Measurements from ENCODE around the gene TREM1.

The TREM1 gene

GRCh38 chr6:41273714-41274113, 12.8 kb downstream of the TREM1 start:
- TF ChIP-seq TAF1 (IDR thresholded peaks at IDR 0.05; ENCODE audit: low read depth), result no peak
- no peak for TF ChIP-seq TCF12 (IDR thresholded peaks at IDR 0.05; ENCODE audit: low read depth)
- no peak for TF ChIP-seq MAX (IDR thresholded peaks at IDR 0.05)
- TF ChIP-seq RAD21 (IDR thresholded peaks at IDR 0.05; ENCODE audit: low read depth), result no peak
- no peak for TF ChIP-seq CEBPB (IDR thresholded peaks at IDR 0.05)
- no peak for TF ChIP-seq FOXM1 (IDR thresholded peaks at IDR 0.05; ENCODE audit: borderline replicate concordance, low read depth)
- TF ChIP-seq USF1 (IDR thresholded peaks at IDR 0.05), result no peak
- TF ChIP-seq EP300 (IDR thresholded peaks at IDR 0.05; ENCODE audit: borderline replicate concordance), result no peak
- TF ChIP-seq CREB1 (IDR thresholded peaks at IDR 0.05; ENCODE audit: low read depth), result no peak
- TF ChIP-seq REST (IDR thresholded peaks at IDR 0.05; ENCODE audit: low read depth), result no peak
- no peak for TF ChIP-seq EGR1 (IDR thresholded peaks at IDR 0.05)
- no peak for TF ChIP-seq NFIC (IDR thresholded peaks at IDR 0.05)
- no peak for TF ChIP-seq TEAD4 (IDR thresholded peaks at IDR 0.05)

- TF ChIP-seq NFIC (IDR thresholded peaks at IDR 0.05), result no peak
- TF ChIP-seq USF1 (IDR thresholded peaks at IDR 0.05), result no peak
- TF ChIP-seq YY1 (IDR thresholded peaks at IDR 0.05; ENCODE audit: low read depth), result no peak
- no peak for TF ChIP-seq CREB1 (IDR thresholded peaks at IDR 0.05; ENCODE audit: low read depth)
- no peak for TF ChIP-seq EGR1 (IDR thresholded peaks at IDR 0.05)
- TF ChIP-seq ZBTB7A (IDR thresholded peaks at IDR 0.05; ENCODE audit: low read depth), result no peak
- TF ChIP-seq REST (IDR thresholded peaks at IDR 0.05; ENCODE audit: low read depth), result no peak
- no peak for TF ChIP-seq TCF12 (IDR thresholded peaks at IDR 0.05; ENCODE audit: low read depth)
- no peak for TF ChIP-seq MAX (IDR thresholded peaks at IDR 0.05)
- no peak for TF ChIP-seq CEBPB (IDR thresholded peaks at IDR 0.05)
- no peak for TF ChIP-seq TEAD4 (IDR thresholded peaks at IDR 0.05)
- no peak for TF ChIP-seq EP300 (IDR thresholded peaks at IDR 0.05; ENCODE audit: borderline replicate concordance)
- TF ChIP-seq RAD21 (IDR thresholded peaks at IDR 0.05; ENCODE audit: low read depth), result no peak
- TF ChIP-seq FOXM1 (IDR thresholded peaks at IDR 0.05; ENCODE audit: borderline replicate concordance, low read depth), result no peak
Measured at GRCh38 chr6:41272591-41273240, 13.8 kb downstream of the TREM1 start.

- no peak for TF ChIP-seq REST (IDR thresholded peaks at IDR 0.05; ENCODE audit: low read depth)
- TF ChIP-seq FOXM1 (IDR thresholded peaks at IDR 0.05; ENCODE audit: borderline replicate concordance, low read depth), result no peak
- TF ChIP-seq TEAD4 (IDR thresholded peaks at IDR 0.05), result no peak
- no peak for TF ChIP-seq TAF1 (IDR thresholded peaks at IDR 0.05; ENCODE audit: low read depth)
- TF ChIP-seq CREB1 (IDR thresholded peaks at IDR 0.05; ENCODE audit: low read depth), result no peak
- no peak for TF ChIP-seq ZBTB7A (IDR thresholded peaks at IDR 0.05; ENCODE audit: low read depth)
- no peak for TF ChIP-seq EP300 (IDR thresholded peaks at IDR 0.05; ENCODE audit: borderline replicate concordance)
- TF ChIP-seq MAX (IDR thresholded peaks at IDR 0.05), result no peak
- TF ChIP-seq TCF12 (IDR thresholded peaks at IDR 0.05; ENCODE audit: low read depth), result no peak
- TF ChIP-seq CEBPB (IDR thresholded peaks at IDR 0.05), result no peak
- no peak for TF ChIP-seq YY1 (IDR thresholded peaks at IDR 0.05; ENCODE audit: low read depth)
- TF ChIP-seq USF1 (IDR thresholded peaks at IDR 0.05), result no peak
- TF ChIP-seq RAD21 (IDR thresholded peaks at IDR 0.05; ENCODE audit: low read depth), result no peak
- no peak for TF ChIP-seq EGR1 (IDR thresholded peaks at IDR 0.05)
Measured at GRCh38 chr6:41271901-41272395, 14.5 kb downstream of the TREM1 start.
